HEK293 (cell line): ENCODE measurements around the gene CASKIN2.

Experiments used
- CTCF ChIA-PET: fragments of 350-600 bp; formaldehyde crosslinking; extraction: SDS; loops from one replicate; lab custom pipeline; 2021; ENCODE audit warnings: antibody characterized with exemption; lab: Yijun Ruan, JAX
- POLR2A ChIA-PET: fragments of 300-600 bp; formaldehyde crosslinking; extraction: SDS; loops from one replicate; lab custom pipeline; 2020; ENCODE audit warnings: antibody characterized with exemption, inconsistent platforms; lab: Yijun Ruan, JAX
- H3K27ac ChIP-seq: fragments of 200-500 bp; sonication (Bioruptor generic); 2 replicates; pipeline ENCODE4 v1.5.1; 2014; ENCODE audit warnings: low read depth, low read length, control low read depth, inconsistent platforms; ENCODE audit errors: extremely low read depth
- H3K36me3 ChIP-seq, 2 experiments: fragments of 200-500 bp in 1 of 2; sonication (Bioruptor generic) in 1 of 2; 1 replicate in 1 of 2; 2 replicates in 1 of 2; pipeline ENCODE4 v1.5.1; 2014 to 2017; ENCODE audit warnings: inconsistent platforms in 2 of 2, low read length in 2 of 2; ENCODE audit not compliant: control insufficient read depth in 2 of 2, insufficient read depth in 1 of 2
- H3K4me1 ChIP-seq: fragments of 200-500 bp; sonication (Bioruptor generic); 2 replicates; pipeline ENCODE4 v1.5.1; 2014; ENCODE audit warnings: mild to moderate bottlenecking, low read length, inconsistent platforms; ENCODE audit not compliant: control insufficient read depth, insufficient read depth
- H3K4me3 ChIP-seq: 2 replicates; pipeline ENCODE4 v1.5.1; 2011; ENCODE audit warnings: low read depth, mild to moderate bottlenecking, control low read depth, low read length, moderate library complexity
- H3K9me3 ChIP-seq: fragments of 200-500 bp; sonication (Bioruptor generic); 2 replicates; pipeline ENCODE4 v1.5.1; 2014; ENCODE audit warnings: low read depth, low read length, inconsistent platforms; ENCODE audit not compliant: control insufficient read depth, insufficient read depth
- GFI1B ChIP-seq: fragments of 450-650 bp; formaldehyde crosslinking; IDR thresholded peaks from 2 replicates; pipeline ENCODE4 v1.5.1; 2016; ENCODE audit warnings: missing biosample characterization, missing genetic modification characterization
- GLIS1 ChIP-seq: fragments of 450-650 bp; formaldehyde crosslinking; IDR thresholded peaks from 2 replicates; pipeline ENCODE4 v1.5.1; 2016; ENCODE audit warnings: missing biosample characterization, missing genetic modification characterization
- GLIS2 ChIP-seq: fragments of 450-650 bp; formaldehyde crosslinking; IDR thresholded peaks from 2 replicates; pipeline ENCODE4 v1.5.1; 2016; ENCODE audit warnings: missing biosample characterization, missing genetic modification characterization
- KLF1 ChIP-seq: fragments of 450-650 bp; formaldehyde crosslinking; IDR thresholded peaks from 2 replicates; pipeline ENCODE4 v1.5.1; 2016; ENCODE audit warnings: missing biosample characterization, missing genetic modification characterization
- OSR2 ChIP-seq: fragments of 450-650 bp; formaldehyde crosslinking; IDR thresholded peaks from 2 replicates; pipeline ENCODE4 v1.5.1; 2016; ENCODE audit warnings: missing biosample characterization, missing genetic modification characterization
- SETDB1 ChIP-seq: IDR thresholded peaks from one replicate; pipeline ENCODE4 v1.6.1; 2017; ENCODE audit warnings: mild to moderate bottlenecking, low read length, moderate library complexity, mixed read lengths; ENCODE audit not compliant: insufficient read length
- SP2 ChIP-seq: fragments of 450-650 bp; formaldehyde crosslinking; IDR thresholded peaks from 2 replicates; pipeline ENCODE4 v1.5.1; 2016; ENCODE audit warnings: missing biosample characterization, missing genetic modification characterization
- SP7 ChIP-seq: fragments of 450-650 bp; formaldehyde crosslinking; IDR thresholded peaks from 2 replicates; pipeline ENCODE4 v1.5.1; 2016; ENCODE audit warnings: missing biosample characterization, missing genetic modification characterization
- TCF7L2 ChIP-seq: IDR thresholded peaks from 2 replicates; pipeline ENCODE4 v1.6.1; 2011; ENCODE audit warnings: low read depth, mild to moderate bottlenecking, inconsistent platforms, low read length, moderate library complexity, borderline replicate concordance
- ZBTB17 ChIP-seq: fragments of 450-650 bp; formaldehyde crosslinking; IDR thresholded peaks from 2 replicates; pipeline ENCODE4 v1.5.1; 2016; ENCODE audit warnings: missing biosample characterization, missing genetic modification characterization
- ZBTB48 ChIP-seq: fragments of 450-650 bp; formaldehyde crosslinking; IDR thresholded peaks from 2 replicates; pipeline ENCODE4 v1.5.1; 2016; ENCODE audit warnings: missing biosample characterization, missing genetic modification characterization
- ZIC2 ChIP-seq: fragments of 450-650 bp; formaldehyde crosslinking; IDR thresholded peaks from 2 replicates; pipeline ENCODE4 v1.5.1; 2016; ENCODE audit warnings: missing biosample characterization, missing genetic modification characterization
- ZNF174 ChIP-seq: fragments of 450-650 bp; formaldehyde crosslinking; IDR thresholded peaks from 2 replicates; pipeline ENCODE4 v1.5.0; 2017; ENCODE audit warnings: missing biosample characterization, mild to moderate bottlenecking, missing genetic modification characterization
- ZNF184 ChIP-seq: fragments of 450-650 bp; IDR thresholded peaks from 2 replicates; pipeline ENCODE4 v1.5.1; 2018; ENCODE audit warnings: missing biosample characterization, mild to moderate bottlenecking, missing genetic modification characterization
- ZNF292 ChIP-seq: fragments of 450-650 bp; formaldehyde crosslinking; IDR thresholded peaks from 2 replicates; pipeline ENCODE4 v1.5.1; 2016; ENCODE audit warnings: low read depth, missing biosample characterization, missing genetic modification characterization, borderline replicate concordance
- ZNF335 ChIP-seq: fragments of 450-650 bp; formaldehyde crosslinking; conservative IDR thresholded peaks from 2 replicates; pipeline ENCODE4 v1.5.1; 2016; ENCODE audit warnings: missing biosample characterization, missing genetic modification characterization
- ZNF341 ChIP-seq: fragments of 450-650 bp; formaldehyde crosslinking; IDR thresholded peaks from 2 replicates; pipeline ENCODE4; 2016; ENCODE audit warnings: low read depth, missing biosample characterization, missing genetic modification characterization
- ZNF366 ChIP-seq: fragments of 450-650 bp; formaldehyde crosslinking; conservative IDR thresholded peaks from 2 replicates; pipeline ENCODE4 v1.5.1; 2016; ENCODE audit warnings: missing biosample characterization, missing genetic modification characterization
- ZNF394 ChIP-seq: fragments of 450-650 bp; formaldehyde crosslinking; IDR thresholded peaks from 2 replicates; pipeline ENCODE4 v1.5.1; 2016; ENCODE audit warnings: missing biosample characterization, missing genetic modification characterization, mild to moderate bottlenecking, moderate library complexity, borderline replicate concordance
- ZNF423 ChIP-seq: fragments of 450-650 bp; formaldehyde crosslinking; IDR thresholded peaks from 2 replicates; pipeline ENCODE4 v1.5.1; 2016; ENCODE audit warnings: missing biosample characterization, missing genetic modification characterization
- ZNF600 ChIP-seq: fragments of 450-650 bp; formaldehyde crosslinking; IDR thresholded peaks from 2 replicates; pipeline ENCODE4 v1.5.1; 2016; ENCODE audit warnings: missing biosample characterization, missing genetic modification characterization
- ZNF677 ChIP-seq: fragments of 450-650 bp; IDR thresholded peaks from 2 replicates; pipeline ENCODE4 v1.5.0; 2018; ENCODE audit warnings: missing biosample characterization, mild to moderate bottlenecking, missing genetic modification characterization, moderate library complexity
- ZNF768 ChIP-seq: fragments of 450-650 bp; formaldehyde crosslinking; IDR thresholded peaks from 2 replicates; pipeline ENCODE4 v1.5.1; 2018; ENCODE audit warnings: missing biosample characterization, mild to moderate bottlenecking, missing genetic modification characterization
- TF ChIP-seq, protein P1 (sequence below): fragments of 450-650 bp; formaldehyde crosslinking; IDR thresholded peaks from 2 replicates; pipeline ENCODE4 v1.5.1; 2016; ENCODE audit warnings: missing biosample characterization, missing genetic modification characterization
- TF ChIP-seq, protein P2 (sequence below): fragments of 450-650 bp; formaldehyde crosslinking; IDR thresholded peaks from 2 replicates; pipeline ENCODE4 v1.5.1; 2016; ENCODE audit warnings: missing biosample characterization, missing genetic modification characterization
- TF ChIP-seq, protein P3 (sequence below): fragments of 450-650 bp; formaldehyde crosslinking; IDR thresholded peaks from 2 replicates; pipeline ENCODE4 v1.5.1; 2016; ENCODE audit warnings: missing biosample characterization, missing genetic modification characterization
- TF ChIP-seq, protein P4 (sequence below): fragments of 450-650 bp; formaldehyde crosslinking; IDR thresholded peaks from 2 replicates; pipeline ENCODE4 v1.5.1; 2016; ENCODE audit warnings: missing biosample characterization, missing genetic modification characterization

Gene CASKIN2

DNA sequence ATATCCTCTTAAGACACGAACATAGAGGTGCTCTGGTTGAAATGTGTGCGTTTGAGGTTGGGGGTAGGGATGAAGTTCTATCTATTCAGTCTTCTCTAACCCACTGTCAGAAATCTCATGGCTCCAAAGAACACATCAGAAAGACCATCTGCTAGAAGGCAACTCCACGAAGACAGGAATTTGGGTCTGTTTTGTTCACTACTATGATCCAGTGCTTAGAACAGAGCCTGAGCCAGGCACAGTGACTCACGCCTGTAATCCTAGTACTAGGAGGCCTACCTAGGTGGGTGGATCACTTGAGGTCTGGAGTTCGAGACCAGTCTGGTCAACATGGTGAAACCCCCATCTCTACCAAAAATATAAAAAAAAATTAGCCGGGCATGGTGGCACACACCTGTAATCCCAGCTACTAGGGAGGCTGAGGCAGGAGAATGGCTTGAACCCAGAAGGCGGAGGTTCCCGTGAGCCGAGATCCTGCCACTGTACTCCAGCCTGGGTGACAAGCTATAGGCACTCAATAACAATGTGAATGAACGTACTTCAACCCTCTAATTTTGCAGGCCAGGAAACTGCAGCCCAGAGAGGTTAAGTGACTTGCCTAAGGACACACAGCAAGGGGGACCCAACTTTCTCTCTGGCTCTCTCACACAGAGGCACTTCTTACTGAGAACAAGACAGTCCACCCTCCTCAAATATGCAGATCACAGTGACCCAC, 2.3 kb downstream of the CASKIN2 start:
- ChIA-PET CTCF (interaction anchor here (0.7 to 1.4 kb wide), 5 partner anchors 10 to 247 kb away, joined by 3 to 4 read pairs (median 4); no protein-coding TSS in a partner anchor), POLR2A (interaction anchor here (0.6 to 2.2 kb wide), 5 partner anchors 10 to 214 kb away, joined by 3 to 7 read pairs (median 5); partner anchors contain the start of genes GRB2 and LLGL2)
- peaks cover 9 to 48% of the 10 kb centered on the region in 2 experiments; a peak in 2 of 3 replicates for H3K36me3 ChIP-seq

DNA sequence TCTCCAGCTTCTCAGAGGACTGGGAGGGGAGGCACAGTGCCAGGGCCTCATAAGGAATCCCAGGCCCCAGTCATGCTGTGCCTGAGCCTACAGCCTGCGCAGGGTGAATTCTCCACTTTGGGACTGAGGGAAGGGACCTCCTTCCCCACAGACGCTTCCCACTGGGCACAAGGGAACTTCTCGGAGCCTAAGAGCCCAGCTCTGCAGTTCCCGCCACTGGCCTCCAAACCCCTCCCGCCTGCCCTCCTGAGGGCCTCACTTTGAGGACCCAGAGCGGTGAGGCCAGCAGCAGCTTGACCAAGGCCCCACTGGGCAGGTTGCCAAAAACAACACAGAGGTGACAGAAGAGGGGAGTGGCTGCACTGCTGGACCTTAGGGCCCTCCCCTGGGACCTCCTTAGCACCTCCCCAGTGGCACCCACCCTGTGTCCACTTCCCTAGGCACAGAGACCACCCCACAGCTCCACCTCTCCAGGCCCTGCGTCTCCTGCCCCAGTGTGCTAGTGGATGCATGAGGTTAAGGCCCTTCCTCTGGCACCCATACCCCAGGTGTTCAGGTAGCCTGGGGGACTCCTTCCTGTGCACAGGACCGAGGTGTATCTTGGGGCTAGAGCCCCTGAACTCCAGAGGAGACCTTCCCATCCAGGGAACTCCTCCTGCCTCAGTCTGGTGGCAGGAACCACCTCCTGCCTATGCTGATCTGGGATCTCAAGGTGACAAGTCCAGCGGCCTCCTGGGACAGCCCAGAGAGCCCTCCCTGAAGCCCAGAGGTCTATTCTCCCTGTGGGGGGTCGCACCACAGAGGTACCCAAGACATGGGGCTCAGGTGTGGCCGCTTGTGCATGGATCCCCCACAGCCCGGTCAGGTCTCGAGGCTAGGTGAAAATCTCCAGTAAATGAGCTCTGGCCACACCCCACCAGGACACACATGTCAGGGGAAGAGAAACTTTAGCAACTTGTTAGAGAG, 3.4 kb downstream of the CASKIN2 start:
- no peaks in the 10 kb centered on the region for H3K4me1 ChIP-seq
- CTCF ChIA-PET: interaction anchor here (0.5 to 1.2 kb wide), 3 partner anchors 11 to 89 kb away, joined by 3 read pairs; no protein-coding TSS in a partner anchor
- H3K9me3 ChIP-seq: no peaks in the 10 kb centered on the region
- H3K4me3 ChIP-seq: no peak overlapping the region
- POLR2A ChIA-PET: interaction anchor here (0.6 to 2.2 kb wide), 8 partner anchors 9 to 215 kb away, joined by 3 to 7 read pairs (median 4); partner anchors contain the start of genes GRB2 and LLGL2
- H3K36me3 ChIP-seq: peaks cover 9 to 53% of the 10 kb centered on the region in 2 experiments; a peak in 2 of 3 replicates
- H3K27ac ChIP-seq: no peak overlapping the region
- TF ChIP-seq ZBTB17 (tag by site-specific recombination) (no peak), ZNF335 (tag by site-specific recombination) (peak; percentile 74), GLIS1 (peak; percentile 90), SP7 (tag by site-specific recombination) (peak; percentile 50; the same call in 1 of the 2 replicates), KLF1 (tag by site-specific recombination) (peak; percentile 72), ZNF341 (tag by site-specific recombination) (peak; percentile 40; the same call in 1 of the 2 replicates), GLIS2 (tag by site-specific recombination) (peak; percentile 81), ZIC2 (tag by site-specific recombination) (peak; percentile 65), ZNF366 (tag by site-specific recombination) (0 out of 2 replicates have a peak, but pooled peaks have one; percentile 12), ZNF292 (tag by site-specific recombination) (no peak), ZNF423 (0 out of 2 replicates have a peak, but pooled peaks have one; percentile 21), ZNF677 (tag by site-specific recombination) (no peak), ZNF184 (no peak), ZBTB48 (tag by site-specific recombination) (peak; percentile 39; the same call in 1 of the 2 replicates), SP2 (tag by site-specific recombination) (peak; percentile 36), SETDB1 (no peak)
- TF ChIP-seq, protein P1, sequence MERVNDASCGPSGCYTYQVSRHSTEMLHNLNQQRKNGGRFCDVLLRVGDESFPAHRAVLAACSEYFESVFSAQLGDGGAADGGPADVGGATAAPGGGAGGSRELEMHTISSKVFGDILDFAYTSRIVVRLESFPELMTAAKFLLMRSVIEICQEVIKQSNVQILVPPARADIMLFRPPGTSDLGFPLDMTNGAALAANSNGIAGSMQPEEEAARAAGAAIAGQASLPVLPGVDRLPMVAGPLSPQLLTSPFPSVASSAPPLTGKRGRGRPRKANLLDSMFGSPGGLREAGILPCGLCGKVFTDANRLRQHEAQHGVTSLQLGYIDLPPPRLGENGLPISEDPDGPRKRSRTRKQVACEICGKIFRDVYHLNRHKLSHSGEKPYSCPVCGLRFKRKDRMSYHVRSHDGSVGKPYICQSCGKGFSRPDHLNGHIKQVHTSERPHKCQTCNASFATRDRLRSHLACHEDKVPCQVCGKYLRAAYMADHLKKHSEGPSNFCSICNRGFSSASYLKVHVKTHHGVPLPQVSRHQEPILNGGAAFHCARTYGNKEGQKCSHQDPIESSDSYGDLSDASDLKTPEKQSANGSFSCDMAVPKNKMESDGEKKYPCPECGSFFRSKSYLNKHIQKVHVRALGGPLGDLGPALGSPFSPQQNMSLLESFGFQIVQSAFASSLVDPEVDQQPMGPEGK: peak; percentile 47
- TF ChIP-seq, protein P2, sequence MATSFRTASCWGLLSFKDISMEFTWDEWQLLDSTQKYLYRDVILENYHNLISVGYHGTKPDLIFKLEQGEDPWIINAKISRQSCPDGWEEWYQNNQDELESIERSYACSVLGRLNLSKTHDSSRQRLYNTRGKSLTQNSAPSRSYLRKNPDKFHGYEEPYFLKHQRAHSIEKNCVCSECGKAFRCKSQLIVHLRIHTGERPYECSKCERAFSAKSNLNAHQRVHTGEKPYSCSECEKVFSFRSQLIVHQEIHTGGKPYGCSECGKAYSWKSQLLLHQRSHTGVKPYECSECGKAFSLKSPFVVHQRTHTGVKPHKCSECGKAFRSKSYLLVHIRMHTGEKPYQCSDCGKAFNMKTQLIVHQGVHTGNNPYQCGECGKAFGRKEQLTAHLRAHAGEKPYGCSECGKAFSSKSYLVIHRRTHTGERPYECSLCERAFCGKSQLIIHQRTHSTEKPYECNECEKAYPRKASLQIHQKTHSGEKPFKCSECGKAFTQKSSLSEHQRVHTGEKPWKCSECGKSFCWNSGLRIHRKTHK (tag by site-specific recombination): no peak

More for the DNA sequence above, 2.3 kb downstream of the CASKIN2 start:
- no peaks in the 10 kb centered on the region for H3K4me1 ChIP-seq
- no peak overlapping the region for H3K4me3 ChIP-seq
- H3K27ac ChIP-seq: no peak overlapping the region
- H3K9me3 ChIP-seq: no peaks in the 10 kb centered on the region
- no peak for TF ChIP-seq ZNF394 (tag by site-specific recombination)
- no peak for TF ChIP-seq ZNF174
- TF ChIP-seq ZNF600: 0 out of 2 replicates have a peak, but pooled peaks have one; percentile 39
- TF ChIP-seq GFI1B (tag by site-specific recombination): no peak
- TF ChIP-seq TCF7L2: no peak
- TF ChIP-seq, protein P3, sequence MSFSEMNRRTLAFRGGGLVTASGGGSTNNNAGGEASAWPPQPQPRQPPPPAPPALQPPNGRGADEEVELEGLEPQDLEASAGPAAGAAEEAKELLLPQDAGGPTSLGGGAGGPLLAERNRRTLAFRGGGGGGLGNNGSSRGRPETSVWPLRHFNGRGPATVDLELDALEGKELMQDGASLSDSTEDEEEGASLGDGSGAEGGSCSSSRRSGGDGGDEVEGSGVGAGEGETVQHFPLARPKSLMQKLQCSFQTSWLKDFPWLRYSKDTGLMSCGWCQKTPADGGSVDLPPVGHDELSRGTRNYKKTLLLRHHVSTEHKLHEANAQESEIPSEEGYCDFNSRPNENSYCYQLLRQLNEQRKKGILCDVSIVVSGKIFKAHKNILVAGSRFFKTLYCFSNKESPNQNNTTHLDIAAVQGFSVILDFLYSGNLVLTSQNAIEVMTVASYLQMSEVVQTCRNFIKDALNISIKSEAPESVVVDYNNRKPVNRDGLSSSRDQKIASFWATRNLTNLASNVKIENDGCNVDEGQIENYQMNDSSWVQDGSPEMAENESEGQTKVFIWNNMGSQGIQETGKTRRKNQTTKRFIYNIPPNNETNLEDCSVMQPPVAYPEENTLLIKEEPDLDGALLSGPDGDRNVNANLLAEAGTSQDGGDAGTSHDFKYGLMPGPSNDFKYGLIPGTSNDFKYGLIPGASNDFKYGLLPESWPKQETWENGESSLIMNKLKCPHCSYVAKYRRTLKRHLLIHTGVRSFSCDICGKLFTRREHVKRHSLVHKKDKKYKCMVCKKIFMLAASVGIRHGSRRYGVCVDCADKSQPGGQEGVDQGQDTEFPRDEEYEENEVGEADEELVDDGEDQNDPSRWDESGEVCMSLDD: 0 out of 2 replicates have a peak, but pooled peaks have one; percentile 13
- peak; percentile 97; the same call in 1 of the 2 replicates for TF ChIP-seq ZNF768
- TF ChIP-seq OSR2 (tag by site-specific recombination): no peak
- TF ChIP-seq, protein P4, sequence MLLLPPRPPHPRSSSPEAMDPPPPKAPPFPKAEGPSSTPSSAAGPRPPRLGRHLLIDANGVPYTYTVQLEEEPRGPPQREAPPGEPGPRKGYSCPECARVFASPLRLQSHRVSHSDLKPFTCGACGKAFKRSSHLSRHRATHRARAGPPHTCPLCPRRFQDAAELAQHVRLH (tag by site-specific recombination): 0 out of 2 replicates have a peak, but pooled peaks have one; percentile 57
